Tibial artery (tissue), 4 donors: ENCODE results near the gene RBMS3.

Experiments used
- DNase-seq, 2 donors: peaks; one replicate each; pipeline ENCODE4 v3.0.0-alpha.2; 2019
- H3K27ac ChIP-seq, 2 donors: fragments of 200-600 bp; sonication (generic) in 1 of 2; 1 replicate in 1 of 2; 2 replicates in 1 of 2; pipeline ENCODE4 v1.5.1; 2018 to 2019; ENCODE audit warnings: mild to moderate bottlenecking in 1 of 2
- H3K27me3 ChIP-seq, 2 donors: fragments of 200-600 bp; sonication (generic) in 1 of 2; one replicate each; pipeline versions ENCODE4 v1.5.1 to v1.6.0; 2016 to 2019
- H3K36me3 ChIP-seq, 3 donors: fragments of 200-600 bp; sonication (generic) in 2 of 3; one replicate each; pipeline ENCODE4 v1.5.1; 2016 to 2019; ENCODE audit warnings: mild to moderate bottlenecking in 2 of 3
- H3K4me1 ChIP-seq, 4 donors: fragments of 200-600 bp; sonication (generic) in 2 of 4; 1 replicate in 3 of 4; 2 replicates in 1 of 4; pipeline ENCODE4 v1.5.1; 2016 to 2019
- H3K4me3 ChIP-seq, 2 donors: fragments of 200-600 bp; sonication (generic) in 1 of 2; 1 replicate in 1 of 2; 2 replicates in 1 of 2; pipeline ENCODE4 v1.5.1; 2018 to 2019; ENCODE audit warnings: mild to moderate bottlenecking in 2 of 2
- H3K9me3 ChIP-seq, 3 donors: fragments of 200-600 bp; sonication (generic) in 1 of 3; one replicate each; pipeline ENCODE4 v1.5.1; 2016 to 2019
- intact Hi-C: fragments of 100-400 bp; cut with DNase I; formaldehyde crosslinking; loops from one replicate; pipeline ENCODE4 v1.15.0; 2023; ENCODE audit warnings: low total_unique reads
- TF ChIP-seq, protein P1 (sequence below), 2 experiments: fragments of 200-600 bp in 1 of 2; fragments of 450-650 bp in 1 of 2; IDR thresholded peaks; one replicate each; pipeline ENCODE4 v1.5.1; 2017 to 2019; ENCODE audit warnings: antibody characterized with exemption in 2 of 2, mild to moderate bottlenecking in 1 of 2, moderate library complexity in 1 of 2

RBMS3 gene

DNA sequence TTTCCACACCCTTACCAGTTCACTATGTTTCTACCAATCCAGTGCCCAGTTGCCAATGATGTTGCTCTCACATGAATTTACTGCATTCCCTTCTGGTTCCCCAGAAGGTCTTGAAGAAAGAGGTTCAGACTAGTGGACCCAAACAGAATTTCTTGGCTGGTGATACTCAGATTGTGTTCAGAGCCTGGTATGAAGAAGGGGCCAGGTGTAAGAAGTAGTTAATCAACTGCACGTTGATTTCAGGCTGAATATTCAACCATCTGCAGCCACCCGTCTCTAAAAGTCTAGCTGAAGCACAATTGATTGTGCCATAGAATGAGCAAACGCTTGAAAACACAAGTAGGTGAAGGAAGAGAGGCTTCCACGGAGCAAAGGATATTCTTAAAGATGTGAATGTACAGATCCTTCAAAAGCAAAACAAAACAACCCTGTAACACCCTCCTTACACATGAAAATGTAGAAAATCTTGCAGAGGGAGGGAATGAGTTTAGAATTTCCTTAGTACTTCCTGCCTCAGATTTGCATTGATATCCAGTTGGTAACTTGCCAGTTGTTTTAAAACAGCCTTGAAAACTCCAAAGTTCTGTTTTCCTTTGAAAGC, 4.7 kb downstream of the RBMS3 start:
- no peak for DNase-seq
- Histone ChIP-seq H3K4me3 (peak overlapping the region; percentile 56 to 64), H3K27me3 (no peaks in the 10 kb centered on the region), H3K4me1 (peaks cover 0 to 42% (median 12%) of the 10 kb centered on the region in 4 donors), H3K9me3 (no peaks in the 10 kb centered on the region), H3K27ac (peak overlapping the region; percentile 82 to 89), H3K36me3 (no peaks in the 10 kb centered on the region)
- TF ChIP-seq, protein P1, sequence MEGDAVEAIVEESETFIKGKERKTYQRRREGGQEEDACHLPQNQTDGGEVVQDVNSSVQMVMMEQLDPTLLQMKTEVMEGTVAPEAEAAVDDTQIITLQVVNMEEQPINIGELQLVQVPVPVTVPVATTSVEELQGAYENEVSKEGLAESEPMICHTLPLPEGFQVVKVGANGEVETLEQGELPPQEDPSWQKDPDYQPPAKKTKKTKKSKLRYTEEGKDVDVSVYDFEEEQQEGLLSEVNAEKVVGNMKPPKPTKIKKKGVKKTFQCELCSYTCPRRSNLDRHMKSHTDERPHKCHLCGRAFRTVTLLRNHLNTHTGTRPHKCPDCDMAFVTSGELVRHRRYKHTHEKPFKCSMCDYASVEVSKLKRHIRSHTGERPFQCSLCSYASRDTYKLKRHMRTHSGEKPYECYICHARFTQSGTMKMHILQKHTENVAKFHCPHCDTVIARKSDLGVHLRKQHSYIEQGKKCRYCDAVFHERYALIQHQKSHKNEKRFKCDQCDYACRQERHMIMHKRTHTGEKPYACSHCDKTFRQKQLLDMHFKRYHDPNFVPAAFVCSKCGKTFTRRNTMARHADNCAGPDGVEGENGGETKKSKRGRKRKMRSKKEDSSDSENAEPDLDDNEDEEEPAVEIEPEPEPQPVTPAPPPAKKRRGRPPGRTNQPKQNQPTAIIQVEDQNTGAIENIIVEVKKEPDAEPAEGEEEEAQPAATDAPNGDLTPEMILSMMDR (IDR thresholded peaks at IDR 0.05), result no peak
- intact Hi-C loops, result loop anchor here (5.0 kb wide), 1 partner anchor 37 kb away; no protein-coding TSS in a partner anchor

DNA sequence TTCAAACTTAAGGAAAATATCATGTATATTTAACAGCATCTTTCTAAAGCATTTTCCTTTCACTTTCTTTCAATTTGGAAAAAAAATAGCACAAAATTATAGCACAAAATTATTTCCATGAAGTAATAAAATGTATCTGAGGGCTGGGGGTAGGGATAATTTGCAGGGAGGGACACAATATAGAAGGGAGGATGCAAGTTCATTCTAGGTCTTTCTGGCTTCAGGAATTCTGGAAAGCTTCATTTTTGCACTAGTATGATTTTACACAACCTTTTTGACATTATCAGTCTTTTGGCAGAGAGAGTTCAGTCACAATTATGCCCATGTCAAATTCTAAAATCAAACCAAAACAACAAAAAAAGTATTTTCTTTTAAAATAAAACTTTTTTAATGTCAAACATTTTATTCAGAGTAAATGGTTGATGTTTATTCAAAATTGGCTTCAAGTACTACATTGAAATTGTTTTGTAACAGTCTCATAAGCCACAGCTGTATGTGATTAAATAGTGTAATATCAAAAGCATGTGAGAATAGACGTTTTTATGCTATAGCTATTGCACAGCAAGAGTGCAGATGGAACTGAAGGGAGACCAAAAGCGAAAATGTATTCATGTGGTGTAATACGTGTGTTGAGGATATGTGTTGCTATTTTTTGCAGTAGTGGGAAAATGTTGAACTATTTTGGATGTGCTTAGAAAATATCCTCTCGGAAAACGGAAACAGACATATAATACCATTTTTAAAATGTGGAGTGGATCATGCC, 5.8 kb downstream of the RBMS3 start:
- Histone ChIP-seq H3K27ac (peak overlapping the region; percentile 82 to 89), H3K4me1 (peaks cover 0 to 53% (median 18%) of the 10 kb centered on the region in 4 donors), H3K4me3 (peak overlapping the region; percentile 56 to 64), H3K36me3 (no peaks in the 10 kb centered on the region), H3K9me3 (no peaks in the 10 kb centered on the region), H3K27me3 (no peaks in the 10 kb centered on the region)
- no peak for DNase-seq
- TF ChIP-seq, protein P1 (IDR thresholded peaks at IDR 0.05), result no peak
- intact Hi-C loops, result loop anchor here (5.0 kb wide), 1 partner anchor 36 kb away; no protein-coding TSS in a partner anchor

DNA sequence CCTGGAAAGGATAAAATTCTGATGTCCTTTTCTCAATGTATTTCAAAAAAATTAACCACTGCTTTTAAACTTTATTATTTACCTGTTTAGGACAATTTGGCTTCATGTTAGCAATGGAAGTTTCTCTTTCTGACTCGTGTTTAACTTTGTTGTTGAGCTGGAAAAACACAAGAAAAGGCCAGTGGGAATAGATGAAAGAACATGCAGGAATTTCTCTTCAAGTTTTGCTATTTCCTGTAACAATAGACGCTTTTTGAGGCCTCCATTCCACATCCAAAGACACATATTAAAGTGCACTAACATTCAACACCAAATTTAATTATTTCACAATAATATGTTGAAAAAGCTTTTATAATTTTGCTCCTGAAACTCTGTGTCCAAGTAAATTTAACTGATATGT, 9.7 kb downstream of the RBMS3 start:
- H3K27ac ChIP-seq, result peak overlapping the region in 1 of 2 donors; percentile 34
- H3K4me3 ChIP-seq, result no peak overlapping the region
- peaks cover 0 to 75% (median 21%) of the 10 kb centered on the region in 4 donors for H3K4me1 ChIP-seq
- TF ChIP-seq, protein P1 (IDR thresholded peaks at IDR 0.05), result no peak
- intact Hi-C loops, result no loop called here
- DNase-seq, result no peak
- no peaks in the 10 kb centered on the region for H3K27me3 ChIP-seq
- no peaks in the 10 kb centered on the region for H3K36me3 ChIP-seq
- H3K9me3 ChIP-seq, result no peaks in the 10 kb centered on the region

DNA sequence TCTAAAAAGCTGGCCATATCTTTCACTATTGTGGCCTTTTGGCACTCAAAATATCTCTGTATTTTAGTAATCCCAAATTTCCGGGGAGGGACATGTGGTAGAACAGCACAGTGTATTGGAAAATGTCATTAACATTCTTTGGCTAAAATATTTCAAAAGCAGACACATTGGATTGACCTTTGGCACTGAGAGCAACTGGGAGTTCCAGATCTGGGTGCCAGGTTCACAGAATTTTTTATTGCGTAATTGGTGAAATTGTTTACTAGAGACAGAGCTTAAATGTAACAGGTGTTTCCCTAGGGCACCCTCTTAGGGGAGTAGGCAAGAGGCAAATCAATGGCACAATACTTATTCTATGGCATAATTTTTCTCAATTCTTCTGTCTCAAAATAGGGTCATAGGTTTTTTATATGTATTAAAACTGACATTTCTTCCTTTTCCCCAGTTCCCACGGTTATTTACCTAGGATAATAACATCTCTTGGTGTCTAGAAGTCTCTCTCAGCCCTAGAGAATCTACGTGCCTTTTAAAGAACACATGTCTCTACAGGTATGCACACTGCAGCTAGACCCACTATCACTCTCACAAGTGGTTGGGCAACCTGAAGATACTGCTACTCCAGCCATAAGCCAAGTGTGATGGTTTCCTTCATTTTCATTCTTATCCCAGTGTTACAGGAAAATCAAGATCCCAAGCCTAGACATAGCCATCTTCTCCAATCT, 10.6 kb downstream of the RBMS3 start:
- H3K4me3 ChIP-seq, result no peak overlapping the region
- intact Hi-C loops, result no loop called here
- no peak for DNase-seq
- TF ChIP-seq, protein P1 (IDR thresholded peaks at IDR 0.05), result no peak
- H3K27ac ChIP-seq, result peak overlapping the region in 1 of 2 donors; percentile 34
- H3K9me3 ChIP-seq, result no peaks in the 10 kb centered on the region
- H3K36me3 ChIP-seq, result no peaks in the 10 kb centered on the region
- no peaks in the 10 kb centered on the region for H3K27me3 ChIP-seq
- H3K4me1 ChIP-seq, result peaks cover 0 to 75% (median 21%) of the 10 kb centered on the region in 4 donors

DNA sequence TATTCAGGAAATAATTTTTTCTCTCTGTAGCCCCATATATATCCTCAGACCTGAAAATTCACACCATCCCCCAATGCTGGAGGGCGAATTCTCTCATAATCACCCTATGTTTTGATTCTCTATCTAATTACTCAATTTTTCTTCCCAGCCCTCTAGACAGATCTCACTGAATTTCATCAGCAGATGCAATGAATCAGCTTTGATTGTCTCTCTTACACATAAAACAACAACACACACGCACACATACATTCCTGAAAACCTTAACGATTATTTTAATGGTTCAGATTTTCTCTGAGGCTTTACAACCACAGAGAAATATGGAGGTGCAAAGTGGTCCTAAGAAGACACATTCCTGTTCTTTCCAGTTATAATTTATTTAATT, 11.1 kb downstream of the RBMS3 start:
- peaks cover 0 to 74% (median 21%) of the 10 kb centered on the region in 4 donors for H3K4me1 ChIP-seq
- intact Hi-C loops, result no loop called here

More for the DNA sequence above, 11.1 kb downstream of the RBMS3 start:
- Histone ChIP-seq H3K27me3 (no peaks in the 10 kb centered on the region), H3K4me3 (no peak overlapping the region), H3K9me3 (no peaks in the 10 kb centered on the region), H3K27ac (peak overlapping the region in 1 of 2 donors; percentile 34), H3K36me3 (no peaks in the 10 kb centered on the region)
- TF ChIP-seq, protein P1 (IDR thresholded peaks at IDR 0.05), result no peak
- no peak for DNase-seq
